Posterior vena cava (tissue), 2 donors: ENCODE measurements around the gene ORMDL3. TPM values are rescaled to one million over a fixed set of nuclear protein-coding genes. Genes with fewer than 3 reads are reported as not detected.
A peak's percentile ranks its signal among the peaks of the same experiment; 100 is the strongest.

Source experiments
- DNase-seq: peaks from one replicate; pipeline ENCODE4 v3.0.0-alpha.2; 2020; ENCODE audit warnings: low spot score
- intact Hi-C, 2 donors: fragments of 100-400 bp; cut with DNase I; formaldehyde crosslinking; loops; one replicate each; pipeline versions ENCODE4 v1.14.1 to v1.14.2; 2022 to 2023
- long read RNA-seq, 2 donors: library from polyadenylated mRNA; unstranded; transcript quantifications; one replicate each; pipeline ENCODE4 v2.0.0, GENCODE V29; 2020 to 2021
- total RNA-seq, 2 donors: library from RNA; stranded (reverse); fragmentation: NEBNext Ultra II Directional; extraction: Animal tissue kit (Norgen Biotek cat#: 25700); gene quantifications; one replicate each; pipeline ENCODE4 v1.2.1, GENCODE V29; 2021
- donor health status: DM: yes; HTN: yes; CAD: no.
- donor health status: DM: yes; HTN: yes; CAD: no.

ORMDL3 gene
- total RNA-seq = 10 to 100 TPM; 32.1 to 43.2 TPM
- long read RNA-seq, donor 1 = 0 reads
- long read RNA-seq, donor 2, transcript ORMDL3-201 (4 exons, 2,111 nt) = major isoform, 5 of 7 reads
- long read RNA-seq, donor 2, partial matches to known transcripts = 0 of 7 reads
- long read RNA-seq, donor 2, other reads (novel, unspliced or antisense) = 1 of 7 reads

DNA sequence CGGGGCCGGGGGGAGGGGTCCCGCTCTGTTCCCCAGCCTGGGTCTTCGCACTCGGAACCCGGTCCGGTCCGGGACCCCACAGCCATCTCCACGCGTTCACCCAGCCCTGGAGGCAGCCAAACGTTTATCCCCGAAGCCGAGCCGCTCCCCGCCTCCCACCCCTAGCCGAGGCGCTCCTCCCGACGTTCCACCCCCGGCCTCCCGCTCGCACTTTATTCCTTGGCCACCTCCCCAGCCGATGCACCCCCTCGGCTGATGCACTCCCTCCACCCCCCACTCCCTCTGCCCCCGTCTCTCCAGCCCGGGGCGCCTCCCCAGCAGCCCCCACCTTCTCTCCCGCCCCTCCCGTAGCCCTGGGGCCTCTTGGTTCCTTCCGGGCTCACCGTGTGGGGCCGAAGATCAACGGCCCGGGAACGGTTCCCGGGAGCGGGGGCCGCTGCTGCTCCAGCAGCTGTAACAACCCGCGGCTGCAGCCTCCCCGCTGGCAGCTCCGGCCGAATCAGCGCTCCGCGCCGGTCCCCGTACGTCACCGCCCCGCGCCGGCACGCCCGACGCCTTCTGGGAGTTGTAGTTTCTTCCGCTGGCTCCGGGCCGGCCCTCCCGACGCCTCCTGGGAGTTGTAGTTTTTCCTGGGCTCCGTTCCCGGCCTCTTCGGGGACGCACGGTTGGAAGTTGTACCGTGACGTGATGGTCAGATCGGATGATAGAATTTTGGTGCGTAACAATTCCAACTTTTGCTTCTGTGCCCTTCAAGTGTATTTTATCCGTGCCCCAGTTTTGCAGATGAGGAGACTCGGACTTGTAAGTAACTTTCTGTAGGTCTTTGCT lies at the start of gene ORMDL3, which contains the start of gene LRRC3C:
Gene ORMDL3 (minus strand): TSS at position 501 of the 828 bp plus-strand sequence. CDS start 3,398 bp downstream, outside the sequence.
Gene LRRC3C (plus strand): TSS at position 632 of the 828 bp plus-strand sequence. CDS start 13,792 bp downstream, outside the sequence.
- DNase-seq = peak; percentile 98
- intact Hi-C loops = no loop called here

DNA sequence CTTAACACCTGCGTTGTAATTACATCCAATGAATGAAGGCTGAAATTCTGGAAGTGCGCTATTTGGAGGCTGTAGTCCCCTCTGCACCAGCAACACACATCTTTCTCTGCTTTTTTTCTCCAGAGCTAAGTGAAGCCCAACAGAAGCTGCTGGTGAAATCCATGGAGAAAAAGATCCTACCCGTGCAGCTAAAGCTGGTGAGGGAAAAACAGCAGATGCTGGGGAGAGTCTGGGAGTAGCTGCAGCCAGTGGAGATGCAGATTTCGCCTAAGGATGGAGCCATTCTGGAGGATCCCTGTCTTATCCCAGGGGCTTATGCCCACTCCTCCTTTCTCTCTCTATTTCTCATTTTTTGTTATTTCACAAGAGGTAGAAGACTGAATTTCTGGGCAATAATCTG lies 48.4 kb upstream of the ORMDL3 start:
- intact Hi-C loops = no loop called here
- no peak for DNase-seq

GRCh38 chr17:39974433-39974832 lies 47.0 kb upstream of the ORMDL3 start:
- intact Hi-C loops = no loop called here
- no peak for DNase-seq

DNA sequence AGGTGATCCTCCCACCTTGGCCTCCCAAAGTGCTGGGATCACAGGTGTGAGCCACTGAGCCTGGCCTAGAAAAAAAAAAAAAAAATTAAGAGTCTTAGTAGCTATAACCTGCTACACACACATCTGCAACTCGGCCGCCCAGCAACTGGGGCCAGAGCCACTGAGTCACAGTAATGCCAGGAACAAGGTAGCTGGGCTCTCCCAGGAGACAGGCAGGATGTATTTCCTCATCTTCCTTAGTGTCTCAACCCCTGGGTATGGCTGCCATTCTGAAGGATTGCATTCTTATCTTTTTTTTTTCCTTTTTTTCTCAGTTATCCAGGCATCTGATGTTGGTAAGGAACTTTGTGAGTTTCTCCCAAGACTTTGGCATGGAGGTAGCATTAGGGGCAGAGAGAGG lies 46.1 kb upstream of the ORMDL3 start:
- no peak for DNase-seq
- intact Hi-C loops = no loop called here

GRCh38 chr17:39972271-39972670 lies 44.9 kb upstream of the ORMDL3 start:
- intact Hi-C loops = no loop called here
- DNase-seq = no peak

GRCh38 chr17:39971076-39971603 lies 43.7 kb upstream of the ORMDL3 start:
- intact Hi-C loops = no loop called here
- no peak for DNase-seq

GRCh38 chr17:39970157-39970692 lies 42.8 kb upstream of the ORMDL3 start:
- DNase-seq = no peak
- intact Hi-C loops = no loop called here

DNA sequence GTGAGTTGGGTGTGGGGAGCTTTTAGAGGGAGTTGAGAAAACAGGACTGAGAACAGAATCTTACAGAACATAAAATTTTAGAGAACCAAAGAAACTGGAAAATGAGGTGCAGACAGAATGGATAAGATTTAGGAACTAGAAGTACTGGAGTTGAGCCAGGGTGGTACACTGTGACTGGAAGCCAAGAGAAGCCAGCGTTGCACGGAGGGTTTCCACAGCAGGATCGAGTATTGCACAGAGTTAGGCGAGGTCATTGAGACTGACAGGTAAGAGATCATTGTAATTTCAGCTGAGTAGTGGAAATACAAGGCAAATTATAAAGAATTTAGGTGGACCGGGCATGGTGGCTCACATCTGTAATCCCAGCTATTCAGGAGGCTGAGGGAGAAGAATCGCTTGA lies 42.0 kb upstream of the ORMDL3 start:
- intact Hi-C loops = no loop called here
- peak; percentile 51 for DNase-seq

DNA sequence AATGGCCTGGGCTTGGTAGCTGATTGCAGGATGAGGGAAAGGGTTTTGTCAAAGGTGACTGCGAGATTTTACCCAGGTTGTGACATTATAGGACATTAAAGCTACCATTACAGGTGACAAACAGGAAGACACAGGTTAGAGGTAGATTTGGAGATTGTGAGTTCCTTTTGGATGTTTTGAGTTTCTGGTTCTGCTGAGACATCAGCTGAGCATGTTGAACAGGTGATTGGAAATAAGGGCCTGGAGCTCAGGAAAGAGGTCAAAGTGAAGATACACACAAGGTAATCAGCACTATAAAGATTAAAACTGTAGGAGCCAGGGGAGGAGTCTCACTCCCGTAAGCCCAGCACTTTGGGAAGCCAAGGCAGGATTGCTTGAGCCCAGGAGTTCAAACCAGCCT lies 41.4 kb upstream of the ORMDL3 start:
- no peak for DNase-seq
- intact Hi-C loops = no loop called here

DNA sequence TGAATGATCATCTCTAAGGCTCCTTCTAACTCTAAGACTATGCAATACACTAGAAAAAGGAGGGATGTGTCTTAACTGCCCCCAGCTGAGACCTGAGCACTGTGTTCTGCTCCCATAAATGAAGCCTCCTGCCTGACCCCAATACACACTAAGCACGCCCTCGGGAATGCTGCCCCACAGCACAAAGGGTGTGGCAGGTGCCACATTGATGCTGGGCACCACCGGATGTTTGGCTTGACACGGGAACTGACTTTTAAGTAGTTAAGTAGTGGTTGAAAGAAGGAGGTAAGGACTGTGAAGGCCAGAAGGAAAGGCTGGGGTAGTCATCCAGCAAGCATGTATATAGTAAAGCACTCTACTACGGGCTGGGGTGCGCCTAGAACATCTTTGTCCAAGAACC lies 39.4 kb upstream of the ORMDL3 start:
- intact Hi-C loops = no loop called here
- no peak for DNase-seq

- DNase-seq = no peak
- intact Hi-C loops = no loop called here
These were observed 37.8 kb upstream of the ORMDL3 start for GRCh38 chr17:39965017-39965699.

DNA sequence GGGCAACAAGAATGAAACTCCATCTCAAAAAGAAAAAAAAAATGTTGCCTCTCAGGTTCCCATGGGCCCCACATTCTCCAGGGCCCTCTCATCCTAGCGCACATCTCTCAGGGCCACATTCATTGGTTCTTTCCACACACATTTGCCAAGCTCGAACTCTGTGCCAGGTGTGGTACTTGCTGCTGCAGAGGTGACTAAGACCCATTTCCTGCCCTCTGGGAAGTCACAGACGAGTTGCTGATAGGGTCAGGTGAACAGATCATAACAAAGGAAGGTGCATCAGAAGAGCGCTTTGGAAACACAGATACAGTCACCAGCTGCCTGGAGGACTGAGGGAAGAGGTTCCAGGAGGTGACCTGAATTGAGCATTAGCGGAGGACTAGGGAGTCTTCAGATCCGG lies 36.4 kb upstream of the ORMDL3 start:
- intact Hi-C loops = no loop called here
- no peak for DNase-seq

DNA sequence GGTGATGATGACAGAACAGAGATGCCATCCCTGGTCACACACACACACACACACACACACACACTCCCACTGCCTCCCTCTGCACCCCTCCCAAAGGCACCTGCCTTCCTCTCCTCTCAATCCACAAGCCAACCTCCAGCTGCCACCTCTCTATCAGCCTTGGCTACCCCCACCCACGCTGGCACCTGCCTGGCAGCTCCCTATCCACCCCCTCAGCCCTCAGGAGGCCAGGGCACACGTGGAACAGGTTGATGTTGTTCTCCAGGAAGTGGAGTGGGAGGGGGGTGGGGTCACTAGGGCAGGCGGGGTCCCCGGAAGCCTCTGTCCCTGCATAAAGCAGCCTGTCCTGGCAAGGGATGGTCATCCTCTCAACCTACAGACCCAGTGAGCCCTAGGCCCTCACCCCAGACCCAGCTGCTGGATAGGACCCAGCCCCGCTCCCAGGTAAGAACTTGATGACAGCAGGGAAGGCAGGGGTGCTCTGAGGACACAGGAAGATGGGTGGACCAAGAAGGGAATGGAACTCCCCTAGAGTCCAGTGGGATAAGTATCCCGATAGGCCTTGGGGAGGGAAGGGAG lies 35.3 kb upstream of the ORMDL3 start, which contains the start of gene GSDMA:
Gene GSDMA (plus strand): TSS at position 363 of the 579 bp plus-strand sequence. CDS start 2,684 bp downstream, outside the sequence.
- DNase-seq = no peak
- intact Hi-C loops = no loop called here

- intact Hi-C loops = no loop called here
- DNase-seq = no peak
These were observed 33.2 kb upstream of the ORMDL3 start for GRCh38 chr17:39960524-39961041.

GRCh38 chr17:39955726-39956225 lies 28.4 kb upstream of the ORMDL3 start:
- DNase-seq = no peak
- intact Hi-C loops = no loop called here

DNA sequence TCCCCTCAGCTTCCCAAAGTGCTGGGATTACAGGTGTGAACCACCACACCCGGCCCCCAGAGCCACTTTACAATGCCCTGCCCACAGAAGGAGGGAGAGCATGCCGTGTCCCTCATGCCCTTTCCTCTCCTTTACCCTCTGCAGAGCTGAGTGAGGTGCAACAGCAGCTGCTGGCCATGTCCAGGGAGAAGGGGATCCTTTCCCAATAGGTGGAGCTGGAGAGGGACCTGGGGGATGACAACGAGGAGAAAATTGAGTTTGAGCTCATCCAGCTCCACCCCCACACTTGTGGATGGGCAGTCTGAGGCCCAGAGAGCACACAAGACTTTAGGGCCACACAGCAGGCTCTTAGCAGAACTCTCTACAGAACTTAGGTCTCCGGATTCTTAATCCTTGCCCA lies 27.5 kb upstream of the ORMDL3 start:
- no peak for DNase-seq
- intact Hi-C loops = no loop called here

GRCh38 chr17:39953471-39953888 lies 26.1 kb upstream of the ORMDL3 start:
- intact Hi-C loops = no loop called here
- no peak for DNase-seq

- peak; percentile 99 for DNase-seq
- intact Hi-C loops = no loop called here
These were observed 25.5 kb upstream of the ORMDL3 start for GRCh38 chr17:39952680-39953470.
